GM12874 (cell line): ENCODE results near the gene SLC1A2.

Experiments used
- TF ChIP-seq, protein P1 (sequence below): IDR thresholded peaks from 2 replicates; pipeline ENCODE4 v1.5.1; 2011; ENCODE audit warnings: low read depth, mild to moderate bottlenecking, control low read depth, low read length, moderate library complexity; ENCODE audit not compliant: insufficient read depth

The SLC1A2 gene

GRCh38 chr11:35237351-35237750 is 182.0 kb downstream of the SLC1A2 start:
- TF ChIP-seq, protein P1, sequence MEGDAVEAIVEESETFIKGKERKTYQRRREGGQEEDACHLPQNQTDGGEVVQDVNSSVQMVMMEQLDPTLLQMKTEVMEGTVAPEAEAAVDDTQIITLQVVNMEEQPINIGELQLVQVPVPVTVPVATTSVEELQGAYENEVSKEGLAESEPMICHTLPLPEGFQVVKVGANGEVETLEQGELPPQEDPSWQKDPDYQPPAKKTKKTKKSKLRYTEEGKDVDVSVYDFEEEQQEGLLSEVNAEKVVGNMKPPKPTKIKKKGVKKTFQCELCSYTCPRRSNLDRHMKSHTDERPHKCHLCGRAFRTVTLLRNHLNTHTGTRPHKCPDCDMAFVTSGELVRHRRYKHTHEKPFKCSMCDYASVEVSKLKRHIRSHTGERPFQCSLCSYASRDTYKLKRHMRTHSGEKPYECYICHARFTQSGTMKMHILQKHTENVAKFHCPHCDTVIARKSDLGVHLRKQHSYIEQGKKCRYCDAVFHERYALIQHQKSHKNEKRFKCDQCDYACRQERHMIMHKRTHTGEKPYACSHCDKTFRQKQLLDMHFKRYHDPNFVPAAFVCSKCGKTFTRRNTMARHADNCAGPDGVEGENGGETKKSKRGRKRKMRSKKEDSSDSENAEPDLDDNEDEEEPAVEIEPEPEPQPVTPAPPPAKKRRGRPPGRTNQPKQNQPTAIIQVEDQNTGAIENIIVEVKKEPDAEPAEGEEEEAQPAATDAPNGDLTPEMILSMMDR: no peak

DNA sequence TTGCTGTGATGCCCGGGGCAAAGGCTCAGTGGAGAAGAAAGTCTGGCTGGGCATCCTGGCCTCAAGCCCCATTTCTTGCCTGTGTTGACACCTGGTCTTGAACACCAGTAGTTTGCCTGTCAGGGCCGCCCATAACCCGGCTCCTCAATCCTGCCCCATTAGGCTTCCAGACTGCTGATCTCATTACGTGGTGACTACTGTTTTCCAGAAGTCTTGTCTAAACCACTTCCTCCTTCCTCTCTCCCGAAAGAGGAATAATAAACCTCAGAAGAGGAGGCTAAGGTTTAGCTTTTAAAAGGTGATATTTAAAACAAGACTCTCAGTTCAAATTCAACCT is 182.7 kb downstream of the SLC1A2 start:
- TF ChIP-seq, protein P1: no peak

GRCh38 chr11:35235936-35236666 is 183.3 kb downstream of the SLC1A2 start:
- TF ChIP-seq, protein P1: no peak

- TF ChIP-seq, protein P1: no peak
Measured at GRCh38 chr11:35235498-35235897, 183.9 kb downstream of the SLC1A2 start.

GRCh38 chr11:35235157-35235468 is 184.2 kb downstream of the SLC1A2 start:
- TF ChIP-seq, protein P1: no peak

- TF ChIP-seq, protein P1: no peak
Measured at GRCh38 chr11:35234460-35235156, 184.8 kb downstream of the SLC1A2 start.

- TF ChIP-seq, protein P1: no peak
Measured at GRCh38 chr11:35233518-35233917, 185.8 kb downstream of the SLC1A2 start.
